Type B pancreatic cell (in vitro differentiated cells): Measurements from ENCODE around the gene IL9. TPM values are rescaled to one million over a fixed set of nuclear protein-coding genes. Genes with fewer than 3 reads are reported as not detected.

ENCODE experiments used
- DNase-seq: peaks from one replicate; pipeline ENCODE4 v3.0.0; 2021; ENCODE audit warnings: mixed read lengths; ENCODE audit not compliant: unreplicated experiment; ENCODE audit errors: extremely low spot score
- H3K27ac Mint-ChIP-seq: 2 replicates; pipeline ENCODE4 v1.8.0; 2021; ENCODE audit warnings: mild to moderate bottlenecking, mixed read lengths
- H3K27me3 Mint-ChIP-seq: 2 replicates; pipeline ENCODE4 v1.8.0; 2021; ENCODE audit warnings: mixed read lengths
- H3K36me3 Mint-ChIP-seq: 2 replicates; pipeline ENCODE4 v1.8.0; 2021; ENCODE audit warnings: mixed read lengths
- H3K4me1 Mint-ChIP-seq: one replicate; pipeline ENCODE4 v1.8.0; 2021; ENCODE audit warnings: mixed read lengths; ENCODE audit not compliant: unreplicated experiment
- H3K4me3 Mint-ChIP-seq: 2 replicates; pipeline ENCODE4 v1.8.0; 2021; ENCODE audit warnings: mild to moderate bottlenecking, mixed read lengths
- H3K9me3 Mint-ChIP-seq: 2 replicates; pipeline ENCODE4 v1.8.0; 2021; ENCODE audit warnings: mixed read lengths
- CTCF ChIP-seq: fragments of 200-600 bp; sonication (generic); conservative IDR thresholded peaks from 2 replicates; pipeline ENCODE4 v1.5.0; 2021; ENCODE audit warnings: antibody characterized with exemption, mild to moderate bottlenecking
- total RNA-seq: library from RNA; stranded (reverse); gene quantifications from 2 replicates; pipeline ENCODE4 v1.2.1, GENCODE V29; 2021; ENCODE audit warnings: low replicate concordance

Gene IL9
- total RNA-seq, 1 donor from 2014 or later, result not detected

DNA sequence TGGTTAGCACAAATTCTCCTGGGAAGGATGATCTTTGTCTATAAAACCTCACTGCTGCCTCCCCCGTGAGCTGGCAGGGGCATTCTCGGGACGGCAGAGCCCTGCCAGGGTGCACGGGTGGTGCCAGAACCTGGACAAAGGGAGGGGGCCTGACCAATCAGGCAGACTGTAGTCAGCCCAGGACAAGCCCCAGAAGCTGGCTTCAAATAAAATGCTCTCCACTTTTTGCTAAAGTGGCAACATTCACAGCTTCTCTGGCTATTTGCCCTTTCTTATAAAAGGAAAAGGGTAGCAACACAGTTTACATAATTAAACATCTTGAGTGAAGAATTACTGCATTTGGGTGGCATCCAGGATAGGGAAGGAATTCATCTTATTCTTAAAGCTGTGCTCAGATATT is 14.4 kb downstream of the IL9 start:
- H3K4me1 Mint-ChIP-seq, result no peaks in the 10 kb centered on the region
- no peaks in the 10 kb centered on the region for H3K36me3 Mint-ChIP-seq
- no peak overlapping the region for H3K27ac Mint-ChIP-seq
- H3K4me3 Mint-ChIP-seq, result no peak overlapping the region
- H3K27me3 Mint-ChIP-seq, result peaks cover 44% of the 10 kb centered on the region
- H3K9me3 Mint-ChIP-seq, result no peaks in the 10 kb centered on the region
- no peak for DNase-seq
- no peak for TF ChIP-seq CTCF

GRCh38 chr5:135880801-135881200 is 14.8 kb downstream of the IL9 start:
- no peak for TF ChIP-seq CTCF
- H3K4me3 Mint-ChIP-seq, result no peak overlapping the region
- H3K9me3 Mint-ChIP-seq, result no peaks in the 10 kb centered on the region
- H3K4me1 Mint-ChIP-seq, result no peaks in the 10 kb centered on the region
- H3K36me3 Mint-ChIP-seq, result no peaks in the 10 kb centered on the region
- DNase-seq, result no peak
- H3K27ac Mint-ChIP-seq, result no peak overlapping the region
- H3K27me3 Mint-ChIP-seq, result peaks cover 44% of the 10 kb centered on the region

- Mint-ChIP-seq H3K4me3 (no peak overlapping the region), H3K27ac (no peak overlapping the region), H3K27me3 (peaks cover 41% of the 10 kb centered on the region), H3K4me1 (no peaks in the 10 kb centered on the region), H3K9me3 (no peaks in the 10 kb centered on the region), H3K36me3 (no peaks in the 10 kb centered on the region)
- TF ChIP-seq CTCF, result peak; percentile 39
- DNase-seq, result no peak
Measured at GRCh38 chr5:135880278-135880677, 15.4 kb downstream of the IL9 start.

GRCh38 chr5:135879591-135879990 is 16.1 kb downstream of the IL9 start:
- no peak for TF ChIP-seq CTCF
- Mint-ChIP-seq H3K36me3 (no peaks in the 10 kb centered on the region), H3K4me3 (no peak overlapping the region), H3K27me3 (peaks cover 43% of the 10 kb centered on the region), H3K4me1 (no peaks in the 10 kb centered on the region), H3K27ac (no peak overlapping the region), H3K9me3 (no peaks in the 10 kb centered on the region)
- DNase-seq, result no peak

DNA sequence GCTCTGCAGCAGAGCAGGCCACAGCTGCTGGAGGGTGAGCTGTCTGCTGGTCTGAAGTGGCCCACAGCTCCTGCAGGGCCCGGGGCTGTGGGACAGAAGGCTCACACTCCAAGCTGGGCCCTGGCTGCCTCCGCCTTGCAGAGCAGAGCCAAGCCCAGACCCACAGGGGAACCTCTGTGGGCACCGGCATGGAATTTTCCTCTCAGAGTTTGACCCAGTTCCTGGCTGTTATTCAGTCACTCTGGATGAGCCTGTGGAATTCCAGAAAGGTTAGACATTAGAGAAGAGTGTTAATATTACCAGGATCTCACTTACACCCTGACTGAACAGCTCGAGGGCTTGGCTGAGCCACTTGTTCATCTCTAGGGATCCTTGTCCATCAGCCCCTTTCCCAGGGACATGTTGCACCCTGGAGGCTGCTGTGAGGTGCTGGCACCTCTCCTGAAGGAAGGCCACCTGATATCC is 17.5 kb downstream of the IL9 start:
- Mint-ChIP-seq H3K36me3 (no peaks in the 10 kb centered on the region), H3K27ac (no peak overlapping the region), H3K9me3 (no peaks in the 10 kb centered on the region), H3K4me3 (no peak overlapping the region), H3K27me3 (peaks cover 38% of the 10 kb centered on the region), H3K4me1 (no peaks in the 10 kb centered on the region)
- DNase-seq, result no peak
- no peak for TF ChIP-seq CTCF

DNA sequence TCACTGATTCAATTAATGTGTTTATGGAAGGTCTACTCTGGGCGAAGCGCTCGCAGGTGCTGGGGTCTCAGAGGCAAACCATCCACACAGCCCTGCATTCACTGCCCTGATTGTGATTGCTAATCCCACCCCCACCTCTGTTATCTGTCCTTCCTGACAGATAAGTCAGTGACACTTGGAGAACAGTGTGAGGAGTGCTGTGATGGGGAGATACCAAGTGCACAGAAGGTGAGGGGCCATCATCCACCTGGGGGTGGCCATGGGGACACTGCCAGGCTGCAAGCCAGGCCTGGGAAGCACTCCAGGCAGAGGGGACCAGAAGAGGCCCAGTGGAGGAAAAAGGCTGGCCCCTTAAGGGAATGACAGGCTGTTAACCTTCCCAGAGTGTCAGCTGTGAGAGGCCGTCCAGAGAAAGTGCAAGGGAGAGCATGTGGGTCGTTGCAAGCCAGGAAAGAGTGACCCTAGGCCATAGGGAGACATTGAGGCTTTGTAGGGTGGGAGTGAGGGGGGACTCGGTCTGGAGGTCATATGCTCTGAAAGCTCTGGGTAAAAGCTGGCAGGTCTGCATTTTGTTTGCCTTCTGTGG is 18.0 kb downstream of the IL9 start:
- H3K27ac Mint-ChIP-seq, result no peak overlapping the region
- no peak overlapping the region for H3K4me3 Mint-ChIP-seq
- no peaks in the 10 kb centered on the region for H3K36me3 Mint-ChIP-seq
- no peaks in the 10 kb centered on the region for H3K4me1 Mint-ChIP-seq
- no peak for TF ChIP-seq CTCF
- H3K27me3 Mint-ChIP-seq, result peaks cover 34% of the 10 kb centered on the region
- H3K9me3 Mint-ChIP-seq, result no peaks in the 10 kb centered on the region
- no peak for DNase-seq
